KOPT-K1 (cell line): ENCODE data around the gene CEP112.

ENCODE experiments used
- H3K27ac ChIP-seq: fragments of 200-600 bp; sonication (generic); 2 replicates; pipeline ENCODE4 v1.5.1; 2016; ENCODE audit warnings: antibody characterized with exemption, mild to moderate bottlenecking, low read depth, low read length; ENCODE audit not compliant: poor library complexity, severe bottlenecking
- H3K36me3 ChIP-seq: fragments of 200-600 bp; sonication (generic); 2 replicates; pipeline ENCODE4 v1.5.1; 2017; ENCODE audit warnings: antibody characterized with exemption, mild to moderate bottlenecking, low read length, moderate library complexity; ENCODE audit not compliant: insufficient read depth
- H3K9me3 ChIP-seq: fragments of 200-600 bp; sonication (generic); 2 replicates; pipeline ENCODE4 v1.5.1; 2017; ENCODE audit warnings: antibody characterized with exemption, low read length, mild to moderate bottlenecking; ENCODE audit not compliant: insufficient read depth, poor library complexity, severe bottlenecking

CEP112 gene

DNA sequence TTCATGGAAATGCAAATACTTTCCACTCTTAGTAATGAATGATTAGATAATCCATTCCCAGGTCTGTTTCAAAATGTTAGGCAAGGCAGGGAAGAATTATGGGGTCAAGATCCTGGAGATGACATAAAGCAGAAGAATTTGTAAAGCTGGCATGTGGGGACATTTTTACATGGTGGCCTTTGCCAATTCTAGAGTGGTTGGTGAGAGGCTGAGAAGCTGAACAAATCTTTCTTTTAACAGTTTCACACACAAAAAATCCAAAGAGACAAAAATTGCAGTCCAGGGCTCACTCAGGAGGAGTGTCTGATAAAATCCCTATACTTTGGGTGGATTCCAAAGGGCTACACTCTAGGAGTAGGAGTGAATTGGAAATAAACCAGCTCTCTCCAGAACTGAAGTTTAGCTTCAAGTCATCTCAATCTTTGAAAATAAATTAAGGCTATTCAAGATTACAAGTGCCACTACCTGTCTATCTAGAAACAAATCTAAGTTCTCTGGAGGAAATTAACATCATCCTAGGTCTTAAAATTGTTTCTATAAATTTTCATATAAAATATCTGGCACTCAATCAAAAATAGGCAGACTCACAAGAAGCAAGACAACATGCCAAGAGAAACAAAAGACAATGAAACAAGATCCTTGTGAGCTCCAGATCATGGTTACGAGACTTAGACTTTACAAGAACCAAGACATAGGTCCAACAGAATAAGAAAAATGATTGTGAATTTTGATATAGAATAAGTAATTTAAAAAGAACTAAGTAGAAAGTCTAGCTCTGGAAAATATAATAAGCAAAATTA lies 517.5 kb downstream of the CEP112 start:
- Histone ChIP-seq H3K36me3 (no peaks in the 10 kb centered on the region), H3K9me3 (no peaks in the 10 kb centered on the region), H3K27ac (no peak overlapping the region)

DNA sequence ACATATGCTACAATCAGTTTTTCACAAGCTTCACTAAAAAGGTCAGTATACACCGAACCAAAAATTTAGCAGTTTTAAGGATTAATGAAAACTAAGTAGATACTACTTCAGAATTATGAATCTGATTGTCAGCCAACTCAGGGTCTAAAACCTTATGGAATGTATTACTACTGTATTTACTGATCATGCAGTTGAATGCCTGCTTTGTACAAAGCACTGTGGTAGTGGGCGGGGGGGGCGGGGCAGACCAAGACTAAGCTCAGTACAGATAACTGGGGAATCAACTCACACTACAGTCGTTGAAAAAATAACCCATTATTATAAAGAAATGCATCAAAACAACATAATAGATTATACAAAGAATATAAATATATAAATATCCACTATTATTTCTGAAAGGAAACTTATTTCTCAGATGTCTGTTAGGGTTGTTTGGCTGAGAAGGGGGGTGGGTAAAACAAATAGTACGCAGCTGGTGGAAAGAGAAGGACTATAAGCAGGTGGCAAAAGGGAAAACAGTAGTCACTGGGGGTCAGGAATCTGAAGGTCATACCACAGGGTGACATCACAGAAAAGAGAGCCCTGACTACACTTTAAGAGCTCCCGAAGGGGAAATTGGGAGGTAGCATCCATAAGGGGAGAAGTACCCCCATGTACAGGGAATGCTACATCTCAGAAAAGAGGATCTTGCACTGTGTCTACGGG lies 521.1 kb downstream of the CEP112 start:
- Histone ChIP-seq H3K27ac (no peak overlapping the region), H3K9me3 (no peaks in the 10 kb centered on the region), H3K36me3 (no peaks in the 10 kb centered on the region)

GRCh38 chr17:65668211-65668610 lies 523.7 kb downstream of the CEP112 start:
- H3K9me3 ChIP-seq = no peaks in the 10 kb centered on the region
- H3K27ac ChIP-seq = no peak overlapping the region
- no peaks in the 10 kb centered on the region for H3K36me3 ChIP-seq

GRCh38 chr17:65667656-65668055 lies 524.3 kb downstream of the CEP112 start:
- no peak overlapping the region for H3K27ac ChIP-seq
- no peaks in the 10 kb centered on the region for H3K36me3 ChIP-seq
- no peaks in the 10 kb centered on the region for H3K9me3 ChIP-seq

- Histone ChIP-seq H3K36me3 (no peaks in the 10 kb centered on the region), H3K9me3 (no peaks in the 10 kb centered on the region), H3K27ac (no peak overlapping the region)
Measured at GRCh38 chr17:65666876-65667321, 525.0 kb downstream of the CEP112 start.

GRCh38 chr17:65665966-65666365 lies 526.0 kb downstream of the CEP112 start:
- Histone ChIP-seq H3K27ac (no peak overlapping the region), H3K9me3 (no peaks in the 10 kb centered on the region), H3K36me3 (no peaks in the 10 kb centered on the region)

DNA sequence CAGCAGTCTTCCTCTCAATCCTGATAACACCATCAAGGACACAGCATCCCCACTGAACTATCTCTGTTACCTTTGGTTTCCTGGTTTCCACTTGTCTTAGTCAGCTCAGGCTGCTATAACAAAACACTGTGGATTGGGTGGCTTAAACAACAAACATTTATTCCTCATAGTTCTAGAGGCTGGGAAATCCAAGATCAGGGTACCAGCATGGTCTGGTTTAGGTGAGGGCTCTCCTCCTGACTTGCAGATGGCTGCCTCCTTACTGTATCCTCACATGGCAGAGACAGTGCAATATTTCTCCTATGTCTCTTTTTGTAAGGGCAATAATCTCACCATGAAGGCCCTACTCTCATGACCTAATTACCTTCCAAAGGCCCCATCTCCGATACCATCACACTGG lies 527.2 kb downstream of the CEP112 start:
- Histone ChIP-seq H3K27ac (no peak overlapping the region), H3K36me3 (no peaks in the 10 kb centered on the region), H3K9me3 (no peaks in the 10 kb centered on the region)

- Histone ChIP-seq H3K27ac (no peak overlapping the region), H3K9me3 (no peaks in the 10 kb centered on the region), H3K36me3 (no peaks in the 10 kb centered on the region)
Measured at GRCh38 chr17:65664266-65664665, 527.7 kb downstream of the CEP112 start.

DNA sequence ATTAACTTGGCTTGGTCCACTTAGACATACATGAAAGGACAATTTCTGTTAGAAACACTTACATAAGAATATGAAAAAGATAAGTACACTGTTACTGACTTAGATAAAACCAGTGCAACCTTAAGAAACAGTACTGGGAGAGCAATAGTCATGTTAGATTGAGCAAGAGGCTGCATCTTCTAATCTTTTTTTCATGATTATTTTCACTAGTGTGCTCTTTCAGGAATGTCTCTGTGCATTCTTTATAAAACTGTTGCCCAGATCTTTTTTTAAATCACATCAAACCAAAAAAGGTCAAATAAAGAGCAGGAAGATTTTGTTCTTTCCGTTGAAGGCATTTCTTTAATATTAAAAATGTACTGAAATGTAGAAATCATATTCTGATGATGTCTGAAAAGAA lies 529.7 kb downstream of the CEP112 start:
- Histone ChIP-seq H3K27ac (no peak overlapping the region), H3K9me3 (no peaks in the 10 kb centered on the region), H3K36me3 (no peaks in the 10 kb centered on the region)

DNA sequence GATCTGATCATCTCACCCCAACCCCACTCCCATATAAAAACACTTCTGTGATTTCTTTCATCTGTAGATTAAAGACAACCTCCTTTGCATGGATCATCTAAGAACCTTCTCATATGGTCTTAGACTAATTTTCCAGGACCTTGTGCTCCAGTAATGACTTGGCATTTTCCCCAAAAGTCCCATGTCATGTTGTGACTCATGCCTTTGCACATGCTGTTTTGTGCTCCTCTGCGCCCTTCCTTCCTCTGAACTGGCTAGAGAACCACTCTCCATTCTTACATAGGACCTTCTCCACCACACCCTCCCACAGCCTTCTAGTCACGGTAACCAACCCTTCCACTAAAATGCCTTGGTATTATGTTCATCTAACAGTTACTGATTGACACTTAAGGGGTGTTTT lies 531.0 kb downstream of the CEP112 start:
- Histone ChIP-seq H3K36me3 (no peaks in the 10 kb centered on the region), H3K27ac (no peak overlapping the region), H3K9me3 (no peaks in the 10 kb centered on the region)

- no peaks in the 10 kb centered on the region for H3K36me3 ChIP-seq
- no peak overlapping the region for H3K27ac ChIP-seq
- no peaks in the 10 kb centered on the region for H3K9me3 ChIP-seq
Measured at GRCh38 chr17:65660078-65660477, 531.9 kb downstream of the CEP112 start.

- Histone ChIP-seq H3K27ac (no peak overlapping the region), H3K9me3 (no peaks in the 10 kb centered on the region), H3K36me3 (no peaks in the 10 kb centered on the region)
Measured at GRCh38 chr17:65659512-65659911, 532.4 kb downstream of the CEP112 start.

- no peak overlapping the region for H3K27ac ChIP-seq
- H3K9me3 ChIP-seq = no peaks in the 10 kb centered on the region
- no peaks in the 10 kb centered on the region for H3K36me3 ChIP-seq
Measured at GRCh38 chr17:65657251-65657828, 534.6 kb downstream of the CEP112 start.

GRCh38 chr17:65656390-65657250 lies 535.3 kb downstream of the CEP112 start:
- H3K27ac ChIP-seq = no peak overlapping the region
- no peaks in the 10 kb centered on the region for H3K9me3 ChIP-seq
- no peaks in the 10 kb centered on the region for H3K36me3 ChIP-seq

DNA sequence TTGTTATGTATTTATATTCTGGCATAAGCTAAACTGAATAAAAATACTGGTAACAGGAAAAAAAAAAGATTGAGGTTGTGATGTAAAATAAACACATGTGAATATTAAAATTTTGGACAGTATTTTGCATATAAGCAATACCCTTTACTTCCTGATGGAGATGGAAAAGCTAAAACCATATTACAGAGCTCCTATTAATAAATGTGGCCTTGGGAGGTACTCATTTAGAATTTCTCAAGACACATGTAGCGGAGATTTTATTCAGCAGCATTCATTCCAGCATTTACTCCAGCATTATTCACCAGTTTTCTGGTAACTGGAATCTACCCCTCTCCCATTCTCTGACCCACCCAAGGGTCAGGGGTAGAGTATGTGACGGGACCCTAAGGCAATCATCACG lies 536.2 kb downstream of the CEP112 start:
- no peaks in the 10 kb centered on the region for H3K36me3 ChIP-seq
- H3K27ac ChIP-seq = no peak overlapping the region
- no peaks in the 10 kb centered on the region for H3K9me3 ChIP-seq
